HG02938 (cell line): ENCODE measurements around the gene SNCA.

Experiments used
- ATAC-seq: cut with Tn5 transposase; IDR thresholded peaks from one replicate; pipeline ENCODE4 v1.9.1; 2021; ENCODE audit warnings: mild to moderate bottlenecking, moderate library complexity; ENCODE audit not compliant: unreplicated experiment

SNCA gene

DNA sequence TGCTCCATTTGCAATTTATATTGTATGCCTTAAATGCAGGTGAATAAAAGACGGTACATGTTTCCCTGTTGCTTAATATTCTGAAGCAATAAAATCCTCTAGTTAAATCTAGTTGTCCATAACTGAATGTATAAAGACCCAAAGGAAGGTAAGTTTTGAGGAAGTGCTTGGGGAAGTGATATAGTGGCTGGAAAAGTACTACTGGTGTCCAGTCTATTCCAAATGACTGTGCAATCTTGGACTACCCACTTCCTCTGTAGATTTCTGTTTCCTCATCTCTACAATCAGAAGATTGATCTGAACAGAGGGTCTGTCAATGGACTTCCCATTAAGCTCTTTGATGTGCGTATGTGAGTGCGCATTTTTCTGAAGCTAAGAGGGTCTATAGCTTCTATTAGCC, 17.0 kb downstream of the SNCA start:
- no peak for ATAC-seq

DNA sequence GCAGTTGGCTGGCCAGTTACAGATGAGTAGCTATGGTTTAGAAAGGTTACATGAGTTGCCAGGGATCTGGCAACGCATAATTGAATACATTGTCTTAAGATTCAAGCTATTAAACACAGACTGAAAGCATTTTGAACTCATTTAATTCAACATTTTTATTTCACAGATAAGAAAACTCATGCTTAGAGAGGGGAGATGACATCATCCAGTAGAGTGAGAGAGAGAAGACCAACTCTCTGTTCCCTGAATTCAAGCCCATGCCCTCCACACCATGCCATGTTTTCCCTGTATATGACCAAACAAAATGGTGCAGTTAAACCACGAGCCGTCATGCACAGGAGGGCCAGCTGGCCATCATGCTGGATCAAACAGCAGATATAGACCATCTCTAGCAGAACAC, 22.6 kb downstream of the SNCA start:
- no peak for ATAC-seq

DNA sequence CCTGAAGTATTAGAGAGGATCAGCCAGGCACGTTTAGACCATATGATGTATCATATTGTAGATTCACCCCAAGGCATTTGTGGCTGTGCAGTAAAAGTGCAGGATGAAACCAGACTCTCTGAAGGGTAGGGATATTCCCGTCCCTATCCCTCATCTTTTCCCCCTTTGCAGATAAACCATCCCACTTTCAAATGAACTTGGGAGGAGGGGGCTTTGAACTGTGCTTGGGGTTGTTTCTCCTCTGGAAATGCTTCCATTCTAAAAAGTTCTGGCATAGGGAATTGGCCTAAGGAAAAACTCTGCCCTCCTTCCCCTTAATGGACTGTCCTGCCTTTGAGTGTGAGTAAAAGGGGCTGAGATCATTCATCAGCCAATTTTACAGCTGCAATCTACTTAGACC, 23.8 kb downstream of the SNCA start:
- no peak for ATAC-seq

DNA sequence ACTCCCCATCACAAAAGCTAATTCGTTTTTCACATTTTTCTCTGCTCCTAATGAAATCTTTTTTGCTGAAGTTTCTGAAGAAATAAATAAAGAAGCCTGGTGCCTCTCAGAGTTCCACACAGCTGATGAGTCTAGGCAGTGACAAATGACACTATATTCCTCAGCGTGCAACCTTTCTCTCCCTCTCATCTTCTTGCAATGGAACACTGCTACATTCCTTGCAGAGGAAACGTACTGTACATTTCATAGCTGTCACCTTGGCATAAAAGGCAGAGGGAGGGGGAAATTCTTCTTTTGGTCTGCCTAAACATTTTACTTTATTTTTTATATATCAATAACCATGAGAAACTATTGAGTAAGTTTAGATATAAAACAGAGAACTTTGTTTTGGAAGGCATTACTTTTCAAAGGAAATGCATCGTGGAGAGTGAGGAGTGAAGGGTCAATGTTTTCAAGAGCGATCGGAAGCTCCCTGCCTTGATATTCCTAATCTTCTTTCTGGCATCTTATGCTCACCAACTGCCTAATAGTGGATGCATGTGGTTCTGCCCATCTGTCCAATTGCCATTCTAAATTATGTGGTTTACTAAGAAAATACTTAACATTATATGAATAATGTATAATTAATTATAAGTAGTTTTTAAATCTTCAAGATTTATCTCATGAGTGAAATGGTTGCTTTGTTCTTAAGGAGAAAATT, 29.4 kb downstream of the SNCA start:
- no peak for ATAC-seq

DNA sequence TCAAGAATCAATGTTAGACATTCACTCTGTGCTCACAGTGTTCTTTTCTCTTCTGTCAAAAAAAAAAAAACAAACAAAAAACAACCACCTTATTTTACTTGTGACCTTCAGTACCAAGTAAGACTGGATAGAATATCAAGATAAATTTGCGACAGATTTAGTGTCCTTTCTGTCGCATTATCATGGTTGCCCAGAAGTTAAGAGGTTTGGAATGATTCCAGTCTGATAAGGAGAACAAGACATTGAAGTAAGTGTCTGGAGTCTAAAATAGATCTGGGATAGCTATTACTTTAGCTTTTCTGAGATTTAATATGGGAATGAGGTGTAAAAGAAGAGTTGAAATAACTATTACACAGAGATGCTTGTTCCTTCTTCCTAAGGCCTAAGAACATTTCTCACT, 31.7 kb downstream of the SNCA start:
- ATAC-seq = no peak

DNA sequence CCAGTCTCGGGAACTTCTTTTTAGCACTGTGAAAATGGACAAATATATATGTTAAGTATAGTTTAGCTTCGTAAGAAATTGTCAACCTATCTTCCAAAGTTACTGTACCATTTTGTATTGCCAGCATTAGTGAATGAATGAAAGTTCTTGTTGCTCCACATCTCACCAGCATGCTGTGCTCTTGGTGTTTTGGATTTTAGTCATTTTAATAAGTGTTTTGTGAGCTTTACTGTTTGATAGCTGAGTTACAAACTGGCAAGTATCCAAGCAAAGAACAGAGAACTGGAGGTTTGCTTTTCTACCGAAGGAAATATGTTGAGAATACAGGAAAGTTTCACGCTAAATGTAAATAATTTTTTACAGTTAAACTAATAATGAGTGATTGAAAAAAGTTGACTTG, 33.0 kb downstream of the SNCA start:
- no peak for ATAC-seq

DNA sequence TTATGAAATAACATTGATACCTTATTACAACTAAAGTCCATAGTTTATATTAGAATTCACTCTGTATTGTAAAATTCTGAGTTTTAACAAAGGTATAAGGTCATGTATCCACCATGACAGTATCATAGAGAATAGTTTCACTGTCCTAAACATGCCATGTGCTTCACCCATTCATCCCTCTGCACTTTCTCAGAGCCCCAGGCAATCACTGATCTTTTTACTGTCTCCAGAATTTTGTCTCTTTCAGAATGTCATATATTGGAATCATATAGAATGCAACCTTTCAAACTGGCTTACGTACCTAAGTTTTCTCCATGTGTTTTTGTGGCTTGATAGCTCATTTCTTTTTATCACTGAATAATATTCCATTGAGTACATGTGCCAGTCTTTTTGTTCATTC, 33.9 kb downstream of the SNCA start:
- ATAC-seq = no peak

DNA sequence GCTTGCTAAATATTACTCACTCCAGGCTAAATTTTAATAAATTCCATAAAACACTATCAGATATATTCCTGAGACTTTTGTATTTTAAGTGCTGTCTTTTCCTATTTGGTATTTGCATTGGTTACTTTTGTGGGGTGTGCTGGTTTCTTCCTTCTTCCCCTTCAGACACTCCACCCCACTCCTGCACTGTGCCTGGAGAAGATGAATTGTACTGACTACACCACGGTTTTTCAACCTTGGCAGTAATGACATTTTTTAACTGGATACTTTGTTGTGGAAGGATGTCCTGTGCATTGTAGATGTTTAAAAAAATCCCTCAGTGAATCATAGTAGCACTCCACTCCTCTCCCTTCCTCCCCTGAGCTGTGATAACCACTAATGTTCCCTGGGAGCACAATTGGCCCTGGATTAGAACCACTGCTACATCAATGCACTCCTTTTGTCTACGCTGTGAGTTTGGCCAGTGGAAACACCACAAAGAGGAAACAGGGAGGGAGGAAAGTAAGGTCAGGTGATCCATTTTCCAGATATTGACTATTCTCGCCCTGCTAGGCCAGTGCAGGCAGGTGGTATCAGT, 36.3 kb downstream of the SNCA start:
- ATAC-seq = no peak

DNA sequence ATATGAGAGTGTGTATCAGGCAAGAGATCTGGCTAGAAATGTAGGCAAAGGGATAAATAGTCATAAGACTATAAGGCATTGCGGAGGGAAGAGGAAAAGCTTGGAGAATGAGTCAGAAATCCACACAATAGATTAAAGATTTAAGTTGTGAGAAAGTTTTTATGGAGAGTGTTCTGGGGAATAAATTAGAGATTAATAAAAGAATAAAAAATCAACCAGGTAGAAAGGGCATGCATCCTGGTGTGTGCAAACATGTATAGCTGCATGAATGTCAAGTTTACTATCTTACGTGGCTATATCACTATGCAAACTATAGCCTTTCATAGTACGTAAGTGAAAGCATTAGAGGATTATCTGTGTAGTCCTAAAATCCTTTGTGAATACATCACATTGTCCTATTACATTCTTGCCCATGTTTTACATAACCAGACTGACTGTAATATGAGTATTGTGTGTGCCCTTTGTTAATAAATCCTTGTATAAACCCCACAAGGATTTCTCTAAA, 36.9 kb downstream of the SNCA start:
- ATAC-seq = no peak

DNA sequence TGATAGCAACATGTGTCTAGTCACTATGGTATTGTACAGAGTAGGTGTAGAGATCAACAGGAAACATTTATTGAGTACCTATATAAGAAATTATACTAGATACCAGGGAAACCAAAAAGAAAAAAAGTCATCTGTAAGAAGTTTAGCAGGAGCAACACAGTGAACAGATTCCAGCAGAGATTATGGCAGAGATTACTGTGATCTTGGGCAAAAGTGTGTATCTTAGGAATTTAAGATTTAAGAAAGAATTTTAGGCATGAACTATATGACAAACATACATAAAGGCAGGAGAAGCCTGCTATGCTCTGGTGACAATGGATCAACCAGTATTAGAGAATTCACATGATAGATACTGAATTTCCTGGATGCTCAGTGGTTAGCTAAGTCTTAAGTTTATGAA, 37.9 kb downstream of the SNCA start:
- ATAC-seq = no peak

DNA sequence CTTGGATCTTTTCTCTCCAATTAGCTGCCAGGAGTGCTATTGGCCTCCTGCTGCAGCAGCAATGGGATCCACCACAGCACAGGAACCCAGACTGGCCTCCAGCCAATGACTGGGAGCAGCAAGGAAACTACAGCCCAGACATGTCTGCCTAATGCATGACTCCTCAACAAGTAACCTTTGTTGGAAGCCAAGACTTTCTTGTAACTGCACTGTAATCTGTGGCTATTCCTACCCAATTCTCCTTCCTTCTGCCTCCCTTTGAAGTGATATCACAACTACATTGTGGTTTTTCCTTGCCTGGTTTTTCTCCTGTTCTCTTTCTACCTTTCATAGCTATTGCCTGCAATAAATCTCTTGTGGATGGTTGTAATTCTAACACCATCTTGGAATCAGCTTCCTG, 39.8 kb downstream of the SNCA start:
- no peak for ATAC-seq

DNA sequence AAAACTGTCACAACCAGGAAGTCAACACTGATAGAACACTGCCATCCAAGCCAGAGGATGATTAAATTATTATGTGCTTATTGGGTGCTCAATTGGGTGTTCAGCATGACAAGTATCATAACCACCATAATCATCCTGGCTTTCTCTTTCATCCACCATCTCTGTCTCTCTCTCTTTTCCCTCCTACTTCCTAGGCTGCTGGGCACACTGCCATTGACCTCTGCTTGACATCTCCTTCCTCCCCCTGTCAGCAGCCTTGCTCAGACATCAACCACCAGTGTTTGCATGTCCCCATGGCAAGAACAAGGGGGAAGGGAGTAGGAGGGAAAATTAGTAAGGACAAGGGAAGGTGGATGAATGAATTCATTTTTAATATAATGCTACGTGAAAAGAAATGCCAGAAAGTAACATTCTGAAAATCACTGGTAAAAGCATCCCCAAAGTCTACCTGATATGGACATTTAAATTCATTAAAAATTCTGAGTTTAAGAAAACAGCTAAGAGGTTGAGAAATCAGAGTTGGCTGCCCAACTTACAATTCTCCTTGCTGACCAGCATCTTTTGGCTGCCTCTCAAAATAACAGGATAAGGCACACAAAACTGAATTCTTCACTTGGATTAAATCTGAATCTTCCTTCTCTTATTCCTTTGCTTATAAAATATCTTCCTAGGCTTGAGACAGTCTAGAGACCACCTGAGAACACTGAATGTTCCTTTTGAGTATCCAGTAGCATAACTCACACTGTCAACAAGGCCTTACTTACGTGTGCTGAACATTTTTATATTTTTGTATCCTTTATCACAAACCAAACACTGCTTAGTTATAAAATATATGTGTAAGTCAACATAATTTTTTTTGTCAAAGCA, 48.5 kb downstream of the SNCA start:
- ATAC-seq = no peak

DNA sequence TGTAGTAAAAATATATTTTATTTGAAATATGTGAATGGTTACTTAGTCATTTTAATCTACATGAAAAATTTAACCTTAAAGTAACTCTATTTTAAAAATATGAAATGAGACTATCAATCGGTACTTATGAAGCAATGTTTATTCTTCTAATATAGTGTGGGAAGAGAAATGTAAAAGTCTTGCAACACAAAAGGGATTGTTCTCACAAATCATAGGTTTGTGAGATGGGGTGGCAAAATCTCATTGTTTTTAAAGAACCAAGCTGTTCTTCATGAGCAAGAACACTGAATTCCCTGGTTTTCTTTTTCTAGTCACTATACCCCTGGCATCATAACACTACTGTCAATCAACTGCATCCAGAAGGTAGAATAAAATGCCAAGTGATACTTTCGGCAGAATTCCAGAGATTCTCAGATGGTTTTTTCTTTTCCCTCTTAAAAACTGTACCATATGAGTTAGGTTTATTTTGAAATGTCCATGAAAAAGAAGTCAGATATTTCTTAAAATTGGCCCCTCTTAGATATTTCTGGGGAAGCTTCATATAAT, 52.2 kb downstream of the SNCA start:
- no peak for ATAC-seq

DNA sequence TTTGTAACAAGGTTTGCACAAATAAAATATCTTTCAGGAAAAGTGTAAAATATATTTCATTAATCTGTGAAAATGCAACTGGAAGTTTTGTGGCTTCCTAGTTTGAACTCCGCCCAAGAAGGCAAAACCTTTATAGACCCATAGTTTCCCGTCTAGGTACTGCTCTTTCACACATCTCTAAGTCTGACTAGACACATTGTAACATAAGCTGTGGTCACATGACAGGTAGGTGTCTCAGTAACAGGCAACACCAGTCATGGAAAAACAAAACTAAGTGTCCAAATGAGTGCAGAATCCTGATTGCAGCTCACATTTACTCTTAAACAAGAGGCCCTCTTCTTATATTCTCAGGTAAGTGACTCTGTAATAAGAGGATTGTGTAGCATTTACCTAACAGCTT, 55.6 kb downstream of the SNCA start:
- ATAC-seq = no peak

DNA sequence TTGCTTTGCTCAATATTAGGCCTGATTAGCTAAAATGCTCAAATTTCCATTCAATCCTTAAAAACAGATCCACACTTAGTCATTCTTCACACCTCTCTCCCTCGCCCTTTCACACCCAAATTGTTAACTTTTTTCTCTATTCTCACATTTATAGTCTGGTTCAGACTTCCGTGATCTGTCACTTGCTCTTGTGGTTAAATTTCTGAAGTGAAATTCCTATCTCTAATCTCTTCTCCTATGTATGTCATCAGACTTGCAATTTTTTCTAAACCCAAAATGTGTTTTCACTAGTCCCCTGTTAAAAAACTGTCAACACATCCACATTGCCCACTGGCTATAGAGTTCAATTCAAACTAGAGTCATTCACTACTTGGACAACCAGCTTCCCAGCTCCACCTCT, 63.2 kb downstream of the SNCA start:
- no peak for ATAC-seq

DNA sequence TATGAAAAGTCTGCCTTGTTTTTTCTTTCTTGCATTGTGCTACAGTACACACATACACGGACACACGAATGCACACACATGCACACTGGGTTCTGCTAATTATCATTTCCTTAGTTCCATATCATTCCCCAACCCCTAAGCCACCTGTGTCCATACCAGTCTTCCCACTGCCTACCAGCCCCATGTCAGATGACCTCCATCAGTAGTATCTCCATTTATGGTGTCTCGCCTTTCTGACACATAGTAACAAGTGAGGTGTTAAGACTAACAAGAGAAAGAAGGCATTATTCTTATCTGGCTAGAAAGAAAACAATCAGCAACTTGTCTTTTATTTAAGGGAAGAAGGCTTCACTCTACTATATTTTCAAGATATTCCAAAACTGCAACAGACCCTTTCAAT, 67.1 kb downstream of the SNCA start:
- ATAC-seq = no peak

DNA sequence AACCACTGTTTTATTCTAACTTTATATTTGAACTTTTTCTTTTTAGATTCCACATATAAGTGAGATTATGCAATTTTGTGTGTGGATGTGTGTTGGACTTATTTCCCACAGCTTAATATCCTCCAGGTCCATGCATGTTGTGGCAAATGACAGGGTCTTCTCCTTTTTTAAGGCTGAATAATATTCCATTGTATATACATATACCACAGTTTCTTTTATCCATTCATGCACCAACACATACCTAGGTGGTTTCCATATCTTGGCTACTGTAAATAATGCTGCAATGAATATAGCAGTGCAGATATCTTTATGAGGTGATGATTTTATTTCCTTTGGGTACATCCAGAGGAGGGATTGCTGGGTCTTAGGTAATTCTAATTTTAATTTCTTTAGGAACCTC, 69.0 kb downstream of the SNCA start:
- no peak for ATAC-seq

DNA sequence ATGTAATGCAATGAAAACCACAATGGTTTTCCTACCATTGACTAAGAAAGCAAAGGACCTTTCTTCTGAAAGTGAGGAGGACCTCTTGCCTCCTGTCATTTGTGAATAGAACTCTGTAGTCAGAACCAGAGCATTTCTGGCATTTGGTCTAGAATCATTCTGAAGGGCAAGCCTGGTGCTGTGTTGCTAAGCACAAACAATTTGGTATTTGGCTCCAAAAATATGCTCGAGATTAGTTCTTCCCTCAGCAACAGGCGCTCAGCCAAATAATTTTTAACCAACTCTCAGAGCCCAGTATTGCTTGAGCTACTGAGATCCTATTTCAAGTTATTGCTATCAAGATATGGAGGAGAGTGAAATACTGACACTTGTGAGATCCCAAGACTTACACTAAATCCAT, 71.0 kb downstream of the SNCA start:
- no peak for ATAC-seq

DNA sequence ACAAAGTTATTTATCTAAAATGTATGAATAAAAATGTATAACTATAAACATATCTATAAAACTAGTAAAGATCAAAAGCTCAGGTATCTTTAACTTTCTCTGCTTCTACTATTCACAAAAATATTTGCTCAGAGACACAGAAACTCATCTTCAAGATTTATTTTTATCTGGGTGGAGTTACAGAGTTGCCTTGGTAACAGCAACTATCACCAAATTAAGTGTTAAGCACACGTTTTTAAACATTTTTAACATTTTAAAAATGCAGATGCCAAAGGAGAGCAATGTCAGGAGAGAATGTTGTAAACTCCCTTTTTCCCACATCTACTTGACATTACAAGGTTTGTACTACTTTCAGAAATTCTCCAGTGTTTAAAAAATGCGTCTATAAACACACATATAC, 71.4 kb downstream of the SNCA start:
- no peak for ATAC-seq

DNA sequence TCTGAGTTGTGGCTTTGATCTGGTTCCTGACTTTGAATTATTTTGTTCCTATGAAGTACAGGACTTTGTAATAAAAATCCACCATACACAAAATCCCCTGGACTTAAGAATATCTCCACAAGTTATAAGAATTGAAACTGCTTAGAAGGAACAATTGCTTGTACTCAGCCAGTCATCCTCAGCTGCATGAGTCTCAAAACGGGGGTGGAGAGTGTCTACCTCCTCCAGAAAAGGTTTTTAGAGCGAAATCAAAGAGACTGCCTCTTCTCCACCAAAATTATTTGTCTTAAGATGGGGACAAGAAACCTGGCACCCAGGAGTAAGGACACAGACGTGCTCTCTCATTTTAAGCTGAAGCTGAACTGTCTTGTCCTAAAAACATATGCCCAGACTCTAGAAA, 74.7 kb downstream of the SNCA start:
- no peak for ATAC-seq

DNA sequence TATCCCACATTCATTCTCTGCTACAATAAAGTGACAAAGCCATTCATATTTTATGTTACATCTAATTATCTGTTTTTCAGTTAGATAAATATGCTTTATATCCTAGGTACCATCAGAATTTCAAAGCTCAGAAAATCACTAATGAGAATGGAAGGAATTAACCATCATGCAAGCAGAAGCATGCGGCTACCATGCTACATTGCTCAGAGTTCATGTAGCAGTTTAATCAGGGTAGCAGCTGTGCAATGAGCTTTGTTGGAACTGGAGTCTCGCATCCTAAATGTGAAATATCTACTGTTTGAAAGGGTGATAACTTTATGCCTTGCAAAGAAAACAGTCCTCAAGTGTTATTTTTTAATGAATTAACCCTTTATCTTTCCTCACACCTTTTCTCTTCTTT, 77.5 kb downstream of the SNCA start:
- no peak for ATAC-seq
